GM13977 (cell line): Measurements from ENCODE around the gene LRR1.
"Not testable (repeated sequence)": the region's sequence is repeated elsewhere in the genome, so short reads cannot be mapped to it uniquely, and the experiment has no call there.

ENCODE experiments used
- DNase-seq: peaks from one replicate; pipeline ENCODE4 v3.0.0; 2012; ENCODE audit warnings: low spot score
- in situ Hi-C: fragments of 300-500 bp; cut with MboI; formaldehyde crosslinking; loops from one replicate; pipeline ENCODE4 v1.12.0; 2022; ENCODE audit warnings: low sequenced_read_pairs, low pct_unique_long_range_greater_than_20kb, mixed read lengths, inconsistent platforms; ENCODE audit not compliant: unreplicated experiment
- TF ChIP-seq, protein P1 (sequence below): IDR thresholded peaks from 2 replicates; pipeline ENCODE4 v1.5.1; 2012; ENCODE audit warnings: mild to moderate bottlenecking, control low read depth; ENCODE audit not compliant: insufficient read depth; ENCODE audit errors: extremely low read depth, missing control alignments

LRR1 gene

DNA sequence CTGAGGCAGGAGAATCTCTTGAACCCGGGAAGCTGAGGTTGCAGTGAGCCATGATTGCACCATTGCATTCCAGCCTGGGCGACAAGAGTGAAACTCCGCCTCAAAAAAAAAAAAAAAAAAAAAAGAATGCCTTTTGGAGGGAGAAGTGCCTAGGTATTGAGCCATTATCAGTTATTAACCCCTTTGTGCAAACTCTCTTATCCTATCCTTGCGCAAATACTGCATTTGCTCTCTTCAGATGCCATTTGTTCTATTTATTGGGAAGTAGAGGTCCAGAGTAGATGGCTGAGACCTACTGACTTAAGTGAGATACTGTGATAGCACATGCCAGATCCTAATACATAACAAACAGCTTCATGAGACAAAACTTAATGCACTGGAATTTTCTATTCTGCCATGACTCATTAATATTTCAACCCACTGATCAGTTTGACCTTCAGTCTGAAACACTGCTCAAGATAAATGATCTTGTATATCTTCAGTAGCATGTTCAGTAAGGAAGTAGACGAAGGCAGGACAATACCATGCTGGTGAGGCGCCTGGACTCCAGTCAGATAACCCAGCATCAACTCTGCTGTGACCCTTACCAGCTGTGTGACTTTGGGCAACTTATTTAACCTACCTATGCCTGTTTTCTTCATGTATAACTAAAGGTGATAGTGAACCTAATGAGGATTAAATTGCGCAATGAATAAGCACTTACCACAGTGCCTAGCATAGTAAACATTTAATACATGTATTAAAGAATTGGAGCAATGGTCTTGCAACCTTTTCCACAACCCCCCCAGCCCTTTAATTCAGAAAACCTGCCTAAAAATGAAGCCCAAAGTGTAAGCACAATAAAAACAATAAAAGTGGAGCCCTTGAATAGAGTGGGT is 42.0 kb downstream of the LRR1 start:
- in situ Hi-C loops, result loop anchor here (25.0 kb wide), 2 partner anchors 197 to 472 kb away; partner anchors contain the start of gene VCPKMT
- DNase-seq, result no peak
- TF ChIP-seq, protein P1, sequence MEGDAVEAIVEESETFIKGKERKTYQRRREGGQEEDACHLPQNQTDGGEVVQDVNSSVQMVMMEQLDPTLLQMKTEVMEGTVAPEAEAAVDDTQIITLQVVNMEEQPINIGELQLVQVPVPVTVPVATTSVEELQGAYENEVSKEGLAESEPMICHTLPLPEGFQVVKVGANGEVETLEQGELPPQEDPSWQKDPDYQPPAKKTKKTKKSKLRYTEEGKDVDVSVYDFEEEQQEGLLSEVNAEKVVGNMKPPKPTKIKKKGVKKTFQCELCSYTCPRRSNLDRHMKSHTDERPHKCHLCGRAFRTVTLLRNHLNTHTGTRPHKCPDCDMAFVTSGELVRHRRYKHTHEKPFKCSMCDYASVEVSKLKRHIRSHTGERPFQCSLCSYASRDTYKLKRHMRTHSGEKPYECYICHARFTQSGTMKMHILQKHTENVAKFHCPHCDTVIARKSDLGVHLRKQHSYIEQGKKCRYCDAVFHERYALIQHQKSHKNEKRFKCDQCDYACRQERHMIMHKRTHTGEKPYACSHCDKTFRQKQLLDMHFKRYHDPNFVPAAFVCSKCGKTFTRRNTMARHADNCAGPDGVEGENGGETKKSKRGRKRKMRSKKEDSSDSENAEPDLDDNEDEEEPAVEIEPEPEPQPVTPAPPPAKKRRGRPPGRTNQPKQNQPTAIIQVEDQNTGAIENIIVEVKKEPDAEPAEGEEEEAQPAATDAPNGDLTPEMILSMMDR, result no peak

DNA sequence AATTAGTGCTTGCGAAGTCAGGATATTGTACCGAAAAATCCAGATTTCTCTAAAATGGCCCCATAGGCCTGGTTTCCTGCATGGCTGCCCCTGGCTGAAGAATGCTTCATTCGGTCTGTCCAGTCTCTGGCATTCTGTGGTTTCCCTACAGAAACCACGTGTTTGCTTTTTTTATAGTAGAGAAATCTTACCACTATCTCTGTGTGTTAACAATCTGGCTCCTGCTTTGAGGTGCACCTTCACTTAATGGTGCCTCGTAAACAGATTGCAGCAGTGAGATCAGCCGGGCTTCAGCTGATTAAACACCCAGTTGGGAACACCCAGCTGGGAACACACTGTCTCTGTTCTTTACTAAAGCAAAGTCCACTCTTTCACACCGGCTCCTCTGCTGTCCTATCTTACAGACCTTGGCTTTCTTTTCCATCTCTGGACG is 43.0 kb downstream of the LRR1 start:
- DNase-seq, result no peak
- in situ Hi-C loops, result loop anchor here (25.0 kb wide), 2 partner anchors 196 to 471 kb away; partner anchors contain the start of gene VCPKMT
- TF ChIP-seq, protein P1, result no peak

DNA sequence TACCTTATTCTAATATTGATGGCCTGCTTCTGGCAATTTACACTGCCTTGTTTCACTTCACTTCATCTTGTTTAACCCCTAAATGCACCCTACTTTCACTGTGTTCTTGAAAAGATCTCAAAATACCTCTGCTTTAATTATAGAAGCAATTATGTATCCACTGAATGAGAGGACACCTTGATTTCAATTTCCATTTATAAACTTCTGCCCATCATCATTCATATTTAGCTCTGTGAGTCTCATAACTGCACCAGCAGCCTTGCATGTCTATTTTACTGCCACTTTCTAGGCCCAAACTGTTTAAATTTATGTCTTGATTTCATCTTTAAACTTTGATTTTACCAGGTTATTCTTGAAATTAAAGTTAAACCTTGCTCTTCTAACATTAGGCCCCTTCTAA is 43.4 kb downstream of the LRR1 start:
- DNase-seq, result no peak
- in situ Hi-C loops, result loop anchor here (25.0 kb wide), 2 partner anchors 195 to 470 kb away; partner anchors contain the start of gene VCPKMT
- TF ChIP-seq, protein P1, result no peak

DNA sequence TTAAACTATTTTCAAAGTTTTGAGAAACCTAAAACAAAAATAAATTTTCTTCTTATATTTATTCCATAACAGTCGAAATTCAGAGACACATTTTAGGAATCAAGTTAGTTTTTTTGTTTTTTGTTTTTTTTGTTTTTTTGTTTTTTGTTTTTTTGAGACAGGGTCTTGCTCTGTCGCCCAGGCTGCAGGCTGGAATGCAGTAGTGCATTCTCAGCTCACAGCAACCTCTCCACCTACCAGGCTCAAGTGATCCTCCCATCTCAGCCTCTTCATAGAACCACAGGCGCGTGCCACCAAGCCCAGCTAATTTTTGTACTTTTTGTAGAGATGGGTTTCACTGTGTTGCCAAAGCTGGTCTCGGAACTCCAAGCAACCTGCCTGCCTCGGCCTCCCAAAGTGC is 54.8 kb downstream of the LRR1 start:
- in situ Hi-C loops, result no loop called here
- TF ChIP-seq, protein P1, result no peak
- no peak for DNase-seq

DNA sequence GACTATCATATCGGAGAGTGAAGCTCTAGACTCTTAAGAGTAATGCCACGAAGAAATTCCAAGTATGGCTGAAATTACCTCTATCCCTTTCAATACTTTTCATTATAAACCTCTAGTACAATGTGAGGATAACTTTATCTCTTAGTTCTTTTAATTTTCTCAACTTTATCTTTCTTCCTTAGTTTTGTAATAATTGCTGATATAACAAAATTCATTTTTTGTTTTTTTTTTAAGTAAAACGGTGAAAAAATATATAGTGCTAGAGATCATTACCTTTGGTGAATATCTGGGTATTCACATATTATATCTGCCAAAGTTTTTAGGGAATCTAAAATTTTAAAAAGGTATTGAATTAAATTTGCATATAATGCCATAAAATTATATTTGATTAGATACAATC is 55.8 kb downstream of the LRR1 start:
- in situ Hi-C loops, result no loop called here
- TF ChIP-seq, protein P1, result no peak

DNA sequence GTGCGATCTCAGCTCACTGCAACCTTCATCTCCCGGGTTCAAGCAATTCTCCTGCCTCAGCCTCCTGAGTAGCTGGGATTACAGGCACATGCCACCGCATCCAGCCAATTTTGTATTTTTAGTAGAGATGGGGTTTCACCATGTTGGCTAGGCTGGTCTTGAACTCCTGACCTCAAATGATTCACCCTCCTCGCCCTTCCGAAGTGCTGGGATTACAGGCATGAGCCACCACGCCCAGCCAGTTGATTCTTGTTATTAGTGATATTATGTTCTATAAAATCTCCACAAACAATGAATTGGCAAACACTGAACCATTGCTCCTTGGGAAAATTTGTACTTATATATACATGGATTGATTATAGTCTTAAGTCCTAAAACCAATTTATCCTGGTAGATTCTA is 58.8 kb downstream of the LRR1 start:
- DNase-seq, in situ Hi-C loops: not testable (repeated sequence)

More for the DNA sequence above, 55.8 kb downstream of the LRR1 start:
- DNase-seq, result no peak
